Measurements from ENCODE around the gene PPP1R16B.

Gene PPP1R16B

GRCh38 chr20:38903335-38903734 lies 97.8 kb downstream of the PPP1R16B start:
- Histone ChIP-seq H3K36me3 (ENCODE audit: control insufficient read depth in 1 of 2, insufficient read depth in 2 of 2, low read length in 2 of 2) (peaks cover 0 to 25% of the 10 kb centered on the region in 2 donors), H3K4me3 (ENCODE audit: low read depth in 1 of 2, low read length in 2 of 2) (no peak overlapping the region), H3K9ac (ENCODE audit: low read depth in 1 of 2, low read length in 2 of 2) (no peak overlapping the region), H3K27ac (ENCODE audit: low read depth, low read length) (no peak overlapping the region), H3K4me1 (ENCODE audit: control insufficient read depth in 1 of 2, insufficient read depth in 2 of 2, low read length in 2 of 2) (no peaks in the 10 kb centered on the region), H3K9me3 (ENCODE audit: control insufficient read depth in 1 of 2, low read length in 2 of 2) (peaks cover 0 to 10% of the 10 kb centered on the region in 2 donors), H3K27me3 (ENCODE audit: control insufficient read depth in 1 of 2, insufficient read depth in 2 of 2, low read length in 2 of 2) (no peaks in the 10 kb centered on the region)

DNA sequence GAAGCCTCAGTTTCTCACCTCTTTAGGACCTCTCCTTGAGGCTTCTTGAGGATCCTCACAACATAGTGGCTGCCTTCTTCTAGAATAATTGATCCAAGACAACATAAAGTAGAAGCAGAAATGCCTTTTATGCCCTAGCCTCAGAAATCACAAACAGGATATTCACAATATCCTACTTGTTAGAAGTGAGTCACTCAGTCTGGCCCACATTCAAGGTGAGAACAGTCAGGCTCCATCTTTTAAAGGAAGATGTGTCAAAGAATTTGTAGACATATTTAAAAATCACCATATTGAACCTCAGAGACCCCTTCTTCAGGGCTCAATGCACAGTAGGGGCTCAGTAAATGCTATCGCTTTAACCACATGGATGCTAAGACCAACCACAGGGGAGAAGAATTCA lies 99.9 kb downstream of the PPP1R16B start:
- H3K9me3 ChIP-seq (ENCODE audit: control insufficient read depth in 1 of 2, low read length in 2 of 2): peaks cover 0 to 10% of the 10 kb centered on the region in 2 donors
- peaks cover 0 to 24% of the 10 kb centered on the region in 2 donors for H3K36me3 ChIP-seq (ENCODE audit: control insufficient read depth in 1 of 2, insufficient read depth in 2 of 2, low read length in 2 of 2)
- H3K9ac ChIP-seq (ENCODE audit: low read depth in 1 of 2, low read length in 2 of 2): no peak overlapping the region
- H3K27me3 ChIP-seq (ENCODE audit: control insufficient read depth in 1 of 2, insufficient read depth in 2 of 2, low read length in 2 of 2): no peaks in the 10 kb centered on the region
- no peak overlapping the region for H3K27ac ChIP-seq (ENCODE audit: low read depth, low read length)
- no peak overlapping the region for H3K4me3 ChIP-seq (ENCODE audit: low read depth in 1 of 2, low read length in 2 of 2)
- H3K4me1 ChIP-seq (ENCODE audit: control insufficient read depth in 1 of 2, insufficient read depth in 2 of 2, low read length in 2 of 2): no peaks in the 10 kb centered on the region

DNA sequence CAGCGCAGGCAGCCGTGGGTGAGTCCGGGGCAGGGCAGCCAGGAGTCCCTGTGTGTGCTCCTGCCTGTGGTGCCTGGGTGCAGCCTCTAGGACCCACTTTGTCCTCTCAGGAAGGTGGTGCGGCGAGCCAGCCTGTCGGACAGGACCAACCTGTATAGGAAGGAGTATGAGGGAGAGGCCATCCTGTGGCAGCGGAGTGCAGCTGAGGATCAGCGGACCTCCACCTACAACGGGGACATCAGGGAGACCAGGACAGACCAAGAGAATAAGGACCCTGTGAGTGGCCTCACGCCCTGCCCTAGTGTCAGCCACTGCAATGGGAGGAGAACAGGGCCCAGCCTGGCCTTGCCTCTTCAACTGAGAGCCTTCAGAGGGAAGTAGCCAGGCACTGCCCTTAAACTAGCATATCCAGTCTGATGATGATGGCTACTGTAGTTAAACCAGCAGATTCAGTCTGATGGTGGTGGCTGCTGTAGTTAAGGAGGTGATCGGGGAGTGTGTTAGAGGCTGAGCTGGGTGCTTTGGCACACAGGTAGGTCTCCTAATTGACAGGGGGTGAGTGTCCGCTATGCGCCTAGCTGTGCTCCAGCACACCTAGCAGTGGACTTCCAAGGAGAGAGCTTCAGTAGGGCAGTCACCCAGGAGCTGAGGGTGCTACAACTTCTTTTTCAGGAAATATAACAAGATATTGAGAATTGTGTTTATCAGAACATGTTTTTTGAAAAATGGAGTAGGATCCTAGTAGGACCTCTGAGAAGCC lies 102.6 kb downstream of the PPP1R16B start:
- Histone ChIP-seq H3K9me3 (ENCODE audit: control insufficient read depth in 1 of 2, low read length in 2 of 2) (peaks cover 0 to 10% of the 10 kb centered on the region in 2 donors), H3K27ac (ENCODE audit: low read depth, low read length) (no peak overlapping the region), H3K4me3 (ENCODE audit: low read depth in 1 of 2, low read length in 2 of 2) (no peak overlapping the region), H3K9ac (ENCODE audit: low read depth in 1 of 2, low read length in 2 of 2) (no peak overlapping the region), H3K27me3 (ENCODE audit: control insufficient read depth in 1 of 2, insufficient read depth in 2 of 2, low read length in 2 of 2) (no peaks in the 10 kb centered on the region), H3K36me3 (ENCODE audit: control insufficient read depth in 1 of 2, insufficient read depth in 2 of 2, low read length in 2 of 2) (peaks cover 0 to 18% of the 10 kb centered on the region in 2 donors), H3K4me1 (ENCODE audit: control insufficient read depth in 1 of 2, insufficient read depth in 2 of 2, low read length in 2 of 2) (no peaks in the 10 kb centered on the region)

- H3K36me3 ChIP-seq (ENCODE audit: control insufficient read depth in 1 of 2, insufficient read depth in 2 of 2, low read length in 2 of 2): peaks cover 0 to 9% of the 10 kb centered on the region in 2 donors
- H3K4me3 ChIP-seq (ENCODE audit: low read depth in 1 of 2, low read length in 2 of 2): no peak overlapping the region
- H3K9ac ChIP-seq (ENCODE audit: low read depth in 1 of 2, low read length in 2 of 2): no peak overlapping the region
- H3K27me3 ChIP-seq (ENCODE audit: control insufficient read depth in 1 of 2, insufficient read depth in 2 of 2, low read length in 2 of 2): peaks cover 0 to 3% of the 10 kb centered on the region in 2 donors
- no peak overlapping the region for H3K27ac ChIP-seq (ENCODE audit: low read depth, low read length)
- no peaks in the 10 kb centered on the region for H3K9me3 ChIP-seq (ENCODE audit: control insufficient read depth in 1 of 2, low read length in 2 of 2)
- no peaks in the 10 kb centered on the region for H3K4me1 ChIP-seq (ENCODE audit: control insufficient read depth in 1 of 2, insufficient read depth in 2 of 2, low read length in 2 of 2)
These were observed 109.9 kb downstream of the PPP1R16B start for GRCh38 chr20:38915355-38915754.

- Histone ChIP-seq H3K4me3 (ENCODE audit: low read depth in 1 of 2, low read length in 2 of 2) (no peak overlapping the region), H3K9ac (ENCODE audit: low read depth in 1 of 2, low read length in 2 of 2) (no peak overlapping the region), H3K27ac (ENCODE audit: low read depth, low read length) (no peak overlapping the region), H3K27me3 (ENCODE audit: control insufficient read depth in 1 of 2, insufficient read depth in 2 of 2, low read length in 2 of 2) (peaks cover 0 to 5% of the 10 kb centered on the region in 2 donors), H3K36me3 (ENCODE audit: control insufficient read depth in 1 of 2, insufficient read depth in 2 of 2, low read length in 2 of 2) (peaks cover 0 to 9% of the 10 kb centered on the region in 2 donors), H3K4me1 (ENCODE audit: control insufficient read depth in 1 of 2, insufficient read depth in 2 of 2, low read length in 2 of 2) (no peaks in the 10 kb centered on the region), H3K9me3 (ENCODE audit: control insufficient read depth in 1 of 2, low read length in 2 of 2) (no peaks in the 10 kb centered on the region)
These were observed 112.2 kb downstream of the PPP1R16B start for GRCh38 chr20:38917657-38918056.

DNA sequence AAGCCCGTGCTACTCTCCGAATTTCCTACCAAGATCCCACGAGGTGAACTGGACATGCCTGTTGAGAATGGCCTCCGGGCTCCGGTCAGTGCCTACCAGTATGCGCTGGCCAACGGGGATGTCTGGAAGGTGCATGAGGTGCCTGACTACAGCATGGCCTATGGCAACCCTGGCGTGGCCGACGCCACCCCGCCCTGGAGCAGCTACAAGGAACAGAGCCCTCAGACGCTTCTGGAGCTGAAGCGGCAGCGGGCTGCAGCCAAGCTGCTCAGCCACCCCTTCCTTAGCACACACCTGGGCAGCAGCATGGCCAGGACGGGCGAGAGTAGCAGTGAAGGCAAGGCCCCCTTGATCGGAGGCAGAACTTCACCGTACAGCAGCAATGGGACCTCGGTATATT lies 112.7 kb downstream of the PPP1R16B start:
- Histone ChIP-seq H3K27ac (ENCODE audit: low read depth, low read length) (no peak overlapping the region), H3K36me3 (ENCODE audit: control insufficient read depth in 1 of 2, insufficient read depth in 2 of 2, low read length in 2 of 2) (peaks cover 0 to 9% of the 10 kb centered on the region in 2 donors), H3K9me3 (ENCODE audit: control insufficient read depth in 1 of 2, low read length in 2 of 2) (no peaks in the 10 kb centered on the region), H3K4me1 (ENCODE audit: control insufficient read depth in 1 of 2, insufficient read depth in 2 of 2, low read length in 2 of 2) (no peaks in the 10 kb centered on the region), H3K4me3 (ENCODE audit: low read depth in 1 of 2, low read length in 2 of 2) (no peak overlapping the region), H3K27me3 (ENCODE audit: control insufficient read depth in 1 of 2, insufficient read depth in 2 of 2, low read length in 2 of 2) (peaks cover 0 to 5% of the 10 kb centered on the region in 2 donors), H3K9ac (ENCODE audit: low read depth in 1 of 2, low read length in 2 of 2) (no peak overlapping the region)

DNA sequence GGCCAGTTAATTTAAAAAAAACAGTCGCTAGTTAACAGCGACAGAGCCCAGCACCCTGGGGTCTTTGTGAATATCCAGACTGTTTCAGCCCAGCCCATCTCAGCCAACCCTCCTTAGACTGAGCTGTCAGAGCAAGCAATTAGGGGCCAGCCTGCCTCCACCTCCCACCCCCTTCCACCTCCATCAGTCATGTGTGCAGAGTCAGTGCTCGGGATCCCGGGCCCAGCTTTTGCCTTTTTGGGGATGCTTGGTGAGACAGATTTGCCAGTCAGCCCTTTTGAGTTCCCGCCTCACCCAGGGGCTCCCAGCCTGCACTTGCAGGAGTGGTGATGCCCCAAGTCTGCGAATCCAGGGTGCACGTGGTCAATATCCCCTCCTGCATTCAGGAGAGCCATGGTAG lies 114.2 kb downstream of the PPP1R16B start:
- no peaks in the 10 kb centered on the region for H3K4me1 ChIP-seq (ENCODE audit: control insufficient read depth in 1 of 2, insufficient read depth in 2 of 2, low read length in 2 of 2)
- no peaks in the 10 kb centered on the region for H3K9me3 ChIP-seq (ENCODE audit: control insufficient read depth in 1 of 2, low read length in 2 of 2)
- H3K4me3 ChIP-seq (ENCODE audit: low read depth in 1 of 2, low read length in 2 of 2): no peak overlapping the region
- H3K9ac ChIP-seq (ENCODE audit: low read depth in 1 of 2, low read length in 2 of 2): no peak overlapping the region
- H3K27ac ChIP-seq (ENCODE audit: low read depth, low read length): no peak overlapping the region
- peaks cover 0 to 9% of the 10 kb centered on the region in 2 donors for H3K36me3 ChIP-seq (ENCODE audit: control insufficient read depth in 1 of 2, insufficient read depth in 2 of 2, low read length in 2 of 2)
- peaks cover 0 to 5% of the 10 kb centered on the region in 2 donors for H3K27me3 ChIP-seq (ENCODE audit: control insufficient read depth in 1 of 2, insufficient read depth in 2 of 2, low read length in 2 of 2)

DNA sequence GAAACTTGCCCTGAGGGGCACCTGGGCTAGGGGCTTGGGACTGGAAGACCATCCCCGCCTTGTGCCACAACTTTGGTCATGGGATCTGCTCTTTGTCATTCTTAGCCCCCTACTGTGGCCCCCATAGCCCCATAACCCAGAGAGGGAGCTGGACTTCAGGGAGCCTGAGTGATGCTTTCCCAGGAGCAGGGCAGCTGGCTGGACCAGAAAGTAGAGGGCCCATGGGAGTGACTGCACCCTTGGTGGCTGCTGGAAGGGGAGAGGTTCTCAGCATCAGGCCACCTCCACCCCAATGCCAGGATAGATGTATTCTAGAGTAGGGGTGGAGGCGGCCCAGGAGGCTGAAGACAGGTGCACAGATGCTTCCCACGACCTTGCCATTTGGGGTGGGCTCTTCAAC lies 114.9 kb downstream of the PPP1R16B start:
- H3K27ac ChIP-seq (ENCODE audit: low read depth, low read length): no peak overlapping the region
- peaks cover 0 to 9% of the 10 kb centered on the region in 2 donors for H3K36me3 ChIP-seq (ENCODE audit: control insufficient read depth in 1 of 2, insufficient read depth in 2 of 2, low read length in 2 of 2)
- H3K27me3 ChIP-seq (ENCODE audit: control insufficient read depth in 1 of 2, insufficient read depth in 2 of 2, low read length in 2 of 2): peaks cover 0 to 5% of the 10 kb centered on the region in 2 donors
- H3K4me1 ChIP-seq (ENCODE audit: control insufficient read depth in 1 of 2, insufficient read depth in 2 of 2, low read length in 2 of 2): no peaks in the 10 kb centered on the region
- no peaks in the 10 kb centered on the region for H3K9me3 ChIP-seq (ENCODE audit: control insufficient read depth in 1 of 2, low read length in 2 of 2)
- H3K4me3 ChIP-seq (ENCODE audit: low read depth in 1 of 2, low read length in 2 of 2): no peak overlapping the region
- H3K9ac ChIP-seq (ENCODE audit: low read depth in 1 of 2, low read length in 2 of 2): no peak overlapping the region

- Histone ChIP-seq H3K9me3 (ENCODE audit: control insufficient read depth in 1 of 2, low read length in 2 of 2) (no peaks in the 10 kb centered on the region), H3K9ac (ENCODE audit: low read depth in 1 of 2, low read length in 2 of 2) (no peak overlapping the region), H3K4me1 (ENCODE audit: control insufficient read depth in 1 of 2, insufficient read depth in 2 of 2, low read length in 2 of 2) (no peaks in the 10 kb centered on the region), H3K4me3 (ENCODE audit: low read depth in 1 of 2, low read length in 2 of 2) (no peak overlapping the region), H3K36me3 (ENCODE audit: control insufficient read depth in 1 of 2, insufficient read depth in 2 of 2, low read length in 2 of 2) (peaks cover 0 to 9% of the 10 kb centered on the region in 2 donors), H3K27me3 (ENCODE audit: control insufficient read depth in 1 of 2, insufficient read depth in 2 of 2, low read length in 2 of 2) (peaks cover 0 to 5% of the 10 kb centered on the region in 2 donors), H3K27ac (ENCODE audit: low read depth, low read length) (no peak overlapping the region)
These were observed 115.4 kb downstream of the PPP1R16B start for GRCh38 chr20:38920851-38921250.

GRCh38 chr20:38924718-38925117 lies 119.2 kb downstream of the PPP1R16B start:
- Histone ChIP-seq H3K4me3 (ENCODE audit: low read depth in 1 of 2, low read length in 2 of 2) (no peak overlapping the region), H3K9ac (ENCODE audit: low read depth in 1 of 2, low read length in 2 of 2) (no peak overlapping the region), H3K27me3 (ENCODE audit: control insufficient read depth in 1 of 2, insufficient read depth in 2 of 2, low read length in 2 of 2) (peaks cover 0 to 5% of the 10 kb centered on the region in 2 donors), H3K4me1 (ENCODE audit: control insufficient read depth in 1 of 2, insufficient read depth in 2 of 2, low read length in 2 of 2) (peaks cover 6 to 12% of the 10 kb centered on the region in 2 donors), H3K36me3 (ENCODE audit: control insufficient read depth in 1 of 2, insufficient read depth in 2 of 2, low read length in 2 of 2) (no peaks in the 10 kb centered on the region), H3K27ac (ENCODE audit: low read depth, low read length) (no peak overlapping the region), H3K9me3 (ENCODE audit: control insufficient read depth in 1 of 2, low read length in 2 of 2) (no peaks in the 10 kb centered on the region)

Measured in duodenal mucosa (tissue), 2 donors.